ENCODE measurements around the gene TKTL1. TPM values are rescaled to one million over a fixed set of nuclear protein-coding genes. Genes with fewer than 3 reads are reported as not detected.

Gene TKTL1
- total and polyA plus RNA-seq, 2 of the 8 experiments (the other 6 are each of a cell fraction or from before 2014, with no cell fraction given), result 0.05 TPM; not detected in 1

- FAIRE-seq, result no peak
- Histone ChIP-seq H3K4me2 (ENCODE audit: insufficient read depth in 1 of 2, low read depth in 2 of 2, low read length in 2 of 2) (no peak overlapping the region), H3K14ac (ENCODE audit: insufficient read length) (no peak overlapping the region), H3K27ac (ENCODE audit: low read depth, low read length) (no peak overlapping the region), H3K9ac (replicated peaks in 1 of 4; ENCODE audit: extremely low read depth in 1 of 4, low read depth in 3 of 4, low read length in 3 of 4) (no peak overlapping the region), H3K27me3 (replicated peaks in 1 of 4; ENCODE audit: control insufficient read depth in 3 of 4, extremely low read depth in 1 of 4, insufficient read depth in 3 of 4, low read length in 3 of 4) (no peaks in the 10 kb centered on the region), H2AK5ac (ENCODE audit: low read depth, low read length) (no peak overlapping the region), H3K18ac (ENCODE audit: extremely low read depth, low read length) (no peak overlapping the region), H3K9me3 (ENCODE audit: insufficient read depth in 2 of 2, low read depth in 1 of 2, low read length in 1 of 2) (no peaks in the 10 kb centered on the region), H4K91ac (replicated peaks; ENCODE audit: insufficient read length, low read length) (no peak overlapping the region), H3K23ac (ENCODE audit: insufficient read length) (no peak overlapping the region), H4K20me1 (replicated peaks in 1 of 2; ENCODE audit: control insufficient read depth in 1 of 2, insufficient read depth in 2 of 2, low read length in 2 of 2) (no peaks in the 10 kb centered on the region), H2BK12ac (ENCODE audit: low read depth, low read length) (no peak overlapping the region), H4K5ac (ENCODE audit: insufficient read length, low read depth, low read length) (no peak overlapping the region), H4K8ac (ENCODE audit: extremely low read depth, insufficient read depth, low read length) (no peak overlapping the region), H2BK120ac (replicated peaks; ENCODE audit: low read depth, low read length) (no peak overlapping the region), H3K56ac (replicated peaks; ENCODE audit: insufficient read length, low read depth, low read length) (no peak overlapping the region), H3K4me3 (ENCODE audit: extremely low read depth in 1 of 4, insufficient read depth in 2 of 4, low read depth in 3 of 4, low read length in 4 of 4) (no peak overlapping the region), H3K79me1 (ENCODE audit: low read depth, low read length) (no peaks in the 10 kb centered on the region), H3K23me2 (ENCODE audit: low read depth, low read length) (no peaks in the 10 kb centered on the region), H3K4me1 (replicated peaks in 1 of 4; ENCODE audit: control insufficient read depth in 3 of 4, insufficient read depth in 4 of 4, low read length in 3 of 4) (no peaks in the 10 kb centered on the region), H2BK5ac (ENCODE audit: low read depth, low read length) (no peak overlapping the region), H2BK20ac (ENCODE audit: low read length) (no peak overlapping the region), H2BK15ac (ENCODE audit: low read length) (no peak overlapping the region), H3K4ac (replicated peaks; ENCODE audit: insufficient read length, low read depth, low read length) (no peak overlapping the region), H2AFZ (ENCODE audit: low read length) (no peak overlapping the region), H3K79me2 (ENCODE audit: control insufficient read depth in 1 of 2, insufficient read depth in 2 of 2, low read length in 2 of 2) (no peaks in the 10 kb centered on the region), H3K36me3 (ENCODE audit: control insufficient read depth in 2 of 4, insufficient read depth in 4 of 4, low read length in 3 of 4) (no peaks in the 10 kb centered on the region)
- POLR2A ChIA-PET (ENCODE audit: partially characterized antibody), result no interaction called here
- CTCF ChIA-PET (ENCODE audit: partially characterized antibody), result no interaction called here
- no peak for DNase-seq (ENCODE audit: low read depth in 1 of 2, low spot score in 2 of 2)
- WGBS, 2 experiments (ENCODE audit: extremely low coverage in 1 of 2, insufficient coverage in 1 of 2, insufficient read length in 1 of 2, insufficient replicate concordance in 2 of 2, low coverage in 1 of 2, low lambda C conversion rate in 2 of 2, missing lambda C conversion rate in 1 of 2), result 82% methylated on average over 5 of the region's 5 CpGs; no CpG with 5 or more reads in 1 of the 2 experiments
- no peak for TF ChIP-seq TAF1 (IDR thresholded peaks at IDR 0.05; ENCODE audit: low read depth, low read length)
- no peak for TF ChIP-seq SP4 (IDR thresholded peaks at IDR 0.05; ENCODE audit: low read length)
- no peak for TF ChIP-seq BCL11A (IDR thresholded peaks at IDR 0.05; ENCODE audit: low read depth in 2 of 2, low read length in 2 of 2)
- no peak for TF ChIP-seq KDM5A (IDR thresholded peaks at IDR 0.05; ENCODE audit: low read length)
- TF ChIP-seq GTF2F1 (IDR thresholded peaks at IDR 0.05; ENCODE audit: borderline replicate concordance, low read depth, low read length), result no peak
- TF ChIP-seq YY1 (IDR thresholded peaks at IDR 0.05; ENCODE audit: low read depth, low read length), result no peak
- TF ChIP-seq ASH2L (IDR thresholded peaks at IDR 0.05; ENCODE audit: low read length), result no peak
- TF ChIP-seq MAX (IDR thresholded peaks at IDR 0.05), result no peak
- no peak for TF ChIP-seq POLR2A (IDR thresholded peaks at IDR 0.05; ENCODE audit: control extremely low read depth in 1 of 2, low read depth in 2 of 2, low read length in 2 of 2)
- TF ChIP-seq BACH1 (IDR thresholded peaks at IDR 0.05; ENCODE audit: low read length), result no peak
- no peak for TF ChIP-seq KDM1A (IDR thresholded peaks at IDR 0.05; ENCODE audit: borderline replicate concordance, low read length)
- no peak for TF ChIP-seq SP1 (IDR thresholded peaks at IDR 0.05; ENCODE audit: low read depth, low read length)
Measured at GRCh38 chrX:154313147-154313546, 17.6 kb downstream of the TKTL1 start.
